Aorta (tissue), 5 donors: ENCODE results near the gene PTPRD. TPM values are rescaled to one million over a fixed set of nuclear protein-coding genes. Genes with fewer than 3 reads are reported as not detected.
"Not testable (repeated sequence)": the region's sequence is repeated elsewhere in the genome, so short reads cannot be mapped to it uniquely, and the experiment has no call there.

Experiments
- ATAC-seq: fragments of 200-7000 bp; cut with Tn5 transposase; one replicate; pipeline ENCODE4 v1.9.1; 2022; ENCODE audit warnings: moderate library complexity; ENCODE audit not compliant: low FRiP score
- DNase-seq, 2 donors: peaks; one replicate each; pipeline ENCODE4 v3.0.0-alpha.2; 2020
- H3K27ac ChIP-seq, 2 donors: one replicate each; pipeline ENCODE4 v1.5.1; 2013; ENCODE audit warnings: low read length in 2 of 2, mild to moderate bottlenecking in 2 of 2, moderate library complexity in 2 of 2, control low read depth in 1 of 2, inconsistent platforms in 1 of 2, low read depth in 1 of 2
- H3K27me3 ChIP-seq, 2 donors: one replicate each; pipeline ENCODE4 v1.6.1; 2013; ENCODE audit warnings: control low read depth in 1 of 2, low read length in 1 of 2, mild to moderate bottlenecking in 1 of 2, moderate library complexity in 1 of 2; ENCODE audit not compliant: insufficient read depth in 2 of 2, control insufficient read depth in 1 of 2
- H3K36me3 ChIP-seq, 2 donors: one replicate each; pipeline ENCODE4 v1.6.1; 2013; ENCODE audit warnings: control low read depth in 1 of 2, low read length in 1 of 2, mild to moderate bottlenecking in 1 of 2; ENCODE audit not compliant: insufficient read depth in 2 of 2, control insufficient read depth in 1 of 2
- H3K4me1 ChIP-seq, 2 donors: one replicate each; pipeline ENCODE4 v1.6.1; 2013; ENCODE audit warnings: low read length in 2 of 2, control low read depth in 1 of 2, mild to moderate bottlenecking in 1 of 2, moderate library complexity in 1 of 2; ENCODE audit not compliant: insufficient read depth in 2 of 2, control insufficient read depth in 1 of 2
- H3K4me3 ChIP-seq, 2 donors: one replicate each; pipeline ENCODE4 v1.5.1; 2013; ENCODE audit warnings: low read length in 2 of 2, control low read depth in 1 of 2, mild to moderate bottlenecking in 1 of 2
- H3K9me3 ChIP-seq: one replicate; pipeline ENCODE4 v1.6.1; 2013; ENCODE audit warnings: mild to moderate bottlenecking, low read length; ENCODE audit not compliant: control insufficient read depth
- WGBS, 2 donors: extraction: QIAGEN DNeasy Blood & Tissue Kit; methylation state at CpG; one replicate each; pipeline ENCODE4 v1.1.7; 2013; 5-methylcytosine and 5-hydroxymethylcytosine counted together
- intact Hi-C, 2 donors: fragments of 100-400 bp; cut with DNase I; formaldehyde crosslinking; loops; one replicate each; pipeline versions ENCODE4 v1.14.2 to v1.15.0; 2022
- polyA plus RNA-seq, 2 donors: library from polyadenylated mRNA; stranded (reverse); fragments of 200-250 nt; gene quantifications; one replicate each; pipeline ENCODE4 v1.2.3, GENCODE V29; 2013
- total RNA-seq, 2 donors: library from RNA; stranded (reverse); fragmentation: NEBNext Ultra II Directional; extraction: Animal tissue kit (Norgen Biotek cat#: 25700); gene quantifications; one replicate each; pipeline ENCODE4 v1.2.1, GENCODE V29; 2021
- donor health status: healthy with polysubstance abuse.
- donor health status: Bipolar disorder and iron deficiency.
- donor health status: DM: no; HTN: no; CAD: no.
- donor health status: DM: no; HTN: no; CAD: no.
- donor health status: DM: yes; HTN: yes; CAD: no.

Gene PTPRD
- total and polyA plus RNA-seq, 4 donors = 1.5 to 92.0 (median 29.4) TPM

- DNase-seq = no peak
- Histone ChIP-seq H3K4me1 (no peaks in the 10 kb centered on the region), H3K4me3 (no peak overlapping the region), H3K36me3 (no peaks in the 10 kb centered on the region), H3K27me3 (no peaks in the 10 kb centered on the region), H3K9me3 (no peaks in the 10 kb centered on the region), H3K27ac (no peak overlapping the region)
- 87 to 94% methylated on average over 2 of the region's 2 CpGs for WGBS, 2 donors
- no peak for ATAC-seq
- intact Hi-C loops = no loop called here
These were observed 1657.5 kb downstream of the PTPRD start for GRCh38 chr9:8955315-8955714.

GRCh38 chr9:8946461-8946860 lies 1666.3 kb downstream of the PTPRD start:
- WGBS, 2 donors = 98 to 100% methylated on average over 1 of the region's 1 CpG
- no peak for ATAC-seq

GRCh38 chr9:8943392-8943791 lies 1669.4 kb downstream of the PTPRD start:
- H3K27me3 ChIP-seq = no peaks in the 10 kb centered on the region
- no peak overlapping the region for H3K27ac ChIP-seq
- H3K36me3 ChIP-seq = no peaks in the 10 kb centered on the region
- ATAC-seq (no peak), DNase-seq (no peak)
- H3K4me1 ChIP-seq = no peaks in the 10 kb centered on the region
- WGBS, 2 donors = 91 to 93% methylated on average over 1 of the region's 1 CpG
- no peak overlapping the region for H3K4me3 ChIP-seq
- intact Hi-C loops = no loop called here
- H3K9me3 ChIP-seq = no peaks in the 10 kb centered on the region

More at GRCh38 chr9:8946461-8946860, 1666.3 kb downstream of the PTPRD start:
- H3K27ac ChIP-seq = no peak overlapping the region
- H3K4me1 ChIP-seq = no peaks in the 10 kb centered on the region
- DNase-seq = no peak
- no peaks in the 10 kb centered on the region for H3K9me3 ChIP-seq
- H3K4me3 ChIP-seq = no peak overlapping the region
- intact Hi-C loops = no loop called here
- no peaks in the 10 kb centered on the region for H3K36me3 ChIP-seq
- H3K27me3 ChIP-seq = no peaks in the 10 kb centered on the region

GRCh38 chr9:8940650-8941049 lies 1672.2 kb downstream of the PTPRD start:
- Histone ChIP-seq H3K27me3 (no peaks in the 10 kb centered on the region), H3K4me3 (no peak overlapping the region), H3K27ac (no peak overlapping the region), H3K4me1 (no peaks in the 10 kb centered on the region), H3K9me3 (no peaks in the 10 kb centered on the region), H3K36me3 (no peaks in the 10 kb centered on the region)
- ATAC-seq (no peak), DNase-seq (no peak)
- intact Hi-C loops = no loop called here

GRCh38 chr9:8926461-8926860 lies 1686.3 kb downstream of the PTPRD start:
- ATAC-seq (no peak), DNase-seq (no peak)
- Histone ChIP-seq H3K9me3 (no peaks in the 10 kb centered on the region), H3K4me3 (no peak overlapping the region), H3K4me1 (no peaks in the 10 kb centered on the region), H3K27me3 (no peaks in the 10 kb centered on the region), H3K36me3 (no peaks in the 10 kb centered on the region), H3K27ac (no peak overlapping the region)
- intact Hi-C loops = no loop called here
- 89 to 92% methylated on average over 1 of the region's 1 CpG for WGBS, 2 donors

GRCh38 chr9:8924562-8924961 lies 1688.2 kb downstream of the PTPRD start:
- Histone ChIP-seq H3K36me3 (no peaks in the 10 kb centered on the region), H3K4me1 (no peaks in the 10 kb centered on the region), H3K9me3 (no peaks in the 10 kb centered on the region), H3K27me3 (no peaks in the 10 kb centered on the region), H3K27ac (no peak overlapping the region), H3K4me3 (no peak overlapping the region)
- ATAC-seq (no peak), DNase-seq (no peak)
- intact Hi-C loops = no loop called here
- whole genome bisulfite sequencing, 2 donors = 93 to 95% methylated on average over 2 of the region's 2 CpGs

- H3K4me1 ChIP-seq, H3K27me3 ChIP-seq, H3K9me3 ChIP-seq, H3K4me3 ChIP-seq, H3K36me3 ChIP-seq, intact Hi-C loops, ATAC-seq, H3K27ac ChIP-seq: not testable (repeated sequence)
- whole genome bisulfite sequencing, 2 donors = 94 to 99% methylated on average over 19 of the region's 19 CpGs
- DNase-seq = peak in 1 of 2 donors; percentile 65
These were observed 1692.2 kb downstream of the PTPRD start for GRCh38 chr9:8920478-8921183.

GRCh38 chr9:8917956-8918739 lies 1694.7 kb downstream of the PTPRD start:
- no peak overlapping the region for H3K27ac ChIP-seq
- DNase-seq (no peak), ATAC-seq (no peak)
- 90 to 93% methylated on average over 7 of the region's 7 CpGs for WGBS, 2 donors
- no peak overlapping the region for H3K4me3 ChIP-seq
- H3K36me3 ChIP-seq = no peaks in the 10 kb centered on the region
- no peaks in the 10 kb centered on the region for H3K4me1 ChIP-seq
- no peaks in the 10 kb centered on the region for H3K9me3 ChIP-seq
- intact Hi-C loops = no loop called here
- H3K27me3 ChIP-seq = no peaks in the 10 kb centered on the region

GRCh38 chr9:8916771-8917170 lies 1696.0 kb downstream of the PTPRD start:
- intact Hi-C loops = no loop called here
- WGBS, 2 donors = 88 to 91% methylated on average over 2 of the region's 2 CpGs
- Histone ChIP-seq H3K36me3 (no peaks in the 10 kb centered on the region), H3K9me3 (no peaks in the 10 kb centered on the region), H3K27ac (no peak overlapping the region), H3K27me3 (no peaks in the 10 kb centered on the region), H3K4me3 (no peak overlapping the region), H3K4me1 (no peaks in the 10 kb centered on the region)
- ATAC-seq (no peak), DNase-seq (no peak)
